Bronchial epithelial cell (primary cell): ENCODE data around the gene PIGR. TPM values are rescaled to one million over a fixed set of nuclear protein-coding genes. Genes with fewer than 3 reads are reported as not detected.
"Not testable (repeated sequence)": the region's sequence is repeated elsewhere in the genome, so short reads cannot be mapped to it uniquely, and the experiment has no call there.

Experiments used
- DNase-seq: peaks from one replicate; pipeline ENCODE4 v3.0.0-alpha.2; 2010; ENCODE audit warnings: low read depth
- FAIRE-seq: peaks from 2 replicates; lab custom pipeline; 2011; peaks lifted over from hg19 to GRCh38; lab: Jason Lieb, UNC
- H3K27me3 ChIP-seq: 2 replicates; pipeline ENCODE4 v1.5.1; 2011; ENCODE audit warnings: low read length; ENCODE audit not compliant: control insufficient read depth, insufficient read depth
- H3K36me3 ChIP-seq: 2 replicates; pipeline ENCODE4 v1.5.1; 2011; ENCODE audit warnings: low read length; ENCODE audit not compliant: control insufficient read depth, insufficient read depth
- H3K4me3 ChIP-seq: 2 replicates; pipeline ENCODE4 v1.5.1; 2011; ENCODE audit warnings: mild to moderate bottlenecking, low read depth, low read length, control low read depth
- total RNA-seq: library from RNA; depleted of rRNA; stranded (reverse); fragments of >200 nt; gene quantifications from 2 replicates; pipeline ENCODE4 v1.2.1, GENCODE V29; 2014
- TF ChIP-seq, protein P1 (sequence below): IDR thresholded peaks from 2 replicates; pipeline ENCODE4 v1.5.1; 2011; ENCODE audit warnings: mild to moderate bottlenecking, moderate library complexity, low read length, control low read depth, inconsistent platforms; ENCODE audit not compliant: insufficient read depth, severe bottlenecking

PIGR gene
- total RNA-seq, 1 donor from 2014 or later, result under 0.01 TPM

DNA sequence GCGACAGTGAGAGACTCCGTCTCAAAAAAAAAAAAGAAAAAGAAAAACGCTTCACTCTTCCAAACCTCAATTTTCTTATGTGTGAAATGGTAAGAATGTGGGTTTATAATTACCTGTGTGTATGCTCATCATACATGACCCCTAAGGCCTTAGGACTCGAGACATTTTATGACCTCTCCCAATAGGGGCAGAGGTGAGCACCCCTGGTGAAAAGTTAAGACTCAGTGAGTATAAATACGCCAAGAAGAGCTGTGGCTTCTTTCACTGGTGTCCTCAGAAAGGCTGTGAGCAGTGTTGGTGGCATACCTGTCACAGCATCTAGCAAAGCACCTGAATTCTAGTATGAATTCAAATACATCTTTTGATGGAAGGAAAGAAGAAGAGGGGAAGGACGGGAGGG lies 16.7 kb downstream of the PIGR start:
- Histone ChIP-seq H3K27me3 (no peaks in the 10 kb centered on the region), H3K36me3 (no peaks in the 10 kb centered on the region), H3K4me3 (no peak overlapping the region)
- no peak for DNase-seq
- TF ChIP-seq, protein P1, sequence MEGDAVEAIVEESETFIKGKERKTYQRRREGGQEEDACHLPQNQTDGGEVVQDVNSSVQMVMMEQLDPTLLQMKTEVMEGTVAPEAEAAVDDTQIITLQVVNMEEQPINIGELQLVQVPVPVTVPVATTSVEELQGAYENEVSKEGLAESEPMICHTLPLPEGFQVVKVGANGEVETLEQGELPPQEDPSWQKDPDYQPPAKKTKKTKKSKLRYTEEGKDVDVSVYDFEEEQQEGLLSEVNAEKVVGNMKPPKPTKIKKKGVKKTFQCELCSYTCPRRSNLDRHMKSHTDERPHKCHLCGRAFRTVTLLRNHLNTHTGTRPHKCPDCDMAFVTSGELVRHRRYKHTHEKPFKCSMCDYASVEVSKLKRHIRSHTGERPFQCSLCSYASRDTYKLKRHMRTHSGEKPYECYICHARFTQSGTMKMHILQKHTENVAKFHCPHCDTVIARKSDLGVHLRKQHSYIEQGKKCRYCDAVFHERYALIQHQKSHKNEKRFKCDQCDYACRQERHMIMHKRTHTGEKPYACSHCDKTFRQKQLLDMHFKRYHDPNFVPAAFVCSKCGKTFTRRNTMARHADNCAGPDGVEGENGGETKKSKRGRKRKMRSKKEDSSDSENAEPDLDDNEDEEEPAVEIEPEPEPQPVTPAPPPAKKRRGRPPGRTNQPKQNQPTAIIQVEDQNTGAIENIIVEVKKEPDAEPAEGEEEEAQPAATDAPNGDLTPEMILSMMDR, result no peak
- FAIRE-seq, result no peak

DNA sequence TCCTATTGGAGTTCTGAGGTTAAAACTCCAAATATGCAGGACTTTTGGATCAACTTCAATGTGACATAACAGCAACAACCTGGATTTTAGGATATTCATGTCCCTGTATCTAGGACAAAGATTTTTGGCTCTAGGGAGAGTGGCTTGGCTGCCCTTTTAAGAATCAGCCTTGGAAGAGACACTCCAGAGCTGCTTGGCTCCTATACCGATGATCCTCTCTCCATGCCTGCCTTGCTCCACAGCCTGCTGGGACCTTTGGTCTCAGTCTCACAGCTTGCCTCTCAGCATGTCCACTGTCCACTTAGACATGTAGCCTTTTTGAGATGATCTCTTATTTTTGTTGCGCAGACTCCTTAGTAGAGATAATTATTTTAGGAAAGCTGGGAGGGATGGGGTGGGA lies 20.0 kb downstream of the PIGR start:
- H3K36me3 ChIP-seq, result no peaks in the 10 kb centered on the region
- no peak for FAIRE-seq
- no peak for DNase-seq
- H3K4me3 ChIP-seq, result no peak overlapping the region
- TF ChIP-seq, protein P1, result no peak
- H3K27me3 ChIP-seq, result no peaks in the 10 kb centered on the region

DNA sequence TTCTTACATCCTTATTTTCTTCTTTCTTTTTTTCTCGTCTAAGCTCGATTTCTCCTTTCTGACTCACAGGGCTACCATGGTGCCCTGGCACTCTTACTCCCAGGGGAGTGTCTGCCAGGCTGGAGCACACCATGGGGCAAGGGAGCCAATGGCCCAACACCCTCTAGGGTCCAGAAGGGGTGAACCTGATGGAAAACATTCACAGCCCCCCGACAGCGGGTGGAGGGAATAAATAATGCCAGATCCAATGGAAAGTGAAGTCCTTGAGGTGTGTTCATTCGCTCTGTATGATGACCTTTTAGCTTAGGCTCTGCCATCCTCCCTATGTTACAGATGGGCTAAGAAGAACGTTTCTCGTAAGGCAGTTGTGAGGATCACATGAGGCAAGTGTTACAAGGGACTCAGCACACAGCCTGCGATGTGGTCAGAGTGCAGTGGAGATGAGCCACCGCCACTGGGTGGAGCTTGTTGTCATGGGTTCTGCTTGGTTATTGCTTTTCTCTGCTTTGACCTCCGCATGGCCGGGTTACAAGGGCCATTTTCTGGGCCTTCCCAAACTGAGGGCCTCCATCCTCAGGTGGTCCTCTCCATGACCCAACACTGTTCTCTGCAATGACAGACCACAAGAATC lies 21.0 kb downstream of the PIGR start:
- FAIRE-seq, result no peak
- DNase-seq, result no peak
- TF ChIP-seq, protein P1, result no peak
- H3K27me3 ChIP-seq, result no peaks in the 10 kb centered on the region
- H3K36me3 ChIP-seq, result no peaks in the 10 kb centered on the region
- H3K4me3 ChIP-seq, result no peak overlapping the region

DNA sequence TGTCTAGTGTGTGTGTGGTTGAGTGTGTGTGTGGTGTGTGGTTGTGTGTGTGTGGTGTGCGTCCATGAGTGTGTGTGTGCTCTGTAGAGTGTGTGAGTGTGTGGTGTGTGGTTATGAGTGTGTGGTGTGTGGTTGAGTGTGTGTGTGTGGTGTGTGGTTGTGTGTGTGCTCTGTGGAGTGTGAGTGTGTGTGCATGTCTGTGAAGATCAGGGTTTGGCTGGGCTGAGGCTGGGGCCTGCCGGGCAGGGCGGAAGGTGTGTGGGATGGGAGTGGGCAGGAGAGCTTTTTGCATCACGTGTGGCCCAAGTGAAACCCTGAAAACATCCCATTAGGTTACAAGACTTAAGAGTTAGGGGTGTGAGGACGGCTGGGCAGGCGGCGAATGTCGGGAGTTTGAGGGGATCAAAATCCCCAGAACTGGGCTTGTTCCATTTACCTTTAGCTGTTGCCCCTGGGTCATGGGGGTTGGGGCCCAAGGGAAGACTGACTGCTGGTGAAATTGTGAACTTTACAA lies 21.6 kb downstream of the PIGR start:
- TF ChIP-seq, protein P1, result no peak
- FAIRE-seq (no peak), DNase-seq (no peak)
- Histone ChIP-seq H3K27me3 (no peaks in the 10 kb centered on the region), H3K36me3 (no peaks in the 10 kb centered on the region), H3K4me3 (no peak overlapping the region)

DNA sequence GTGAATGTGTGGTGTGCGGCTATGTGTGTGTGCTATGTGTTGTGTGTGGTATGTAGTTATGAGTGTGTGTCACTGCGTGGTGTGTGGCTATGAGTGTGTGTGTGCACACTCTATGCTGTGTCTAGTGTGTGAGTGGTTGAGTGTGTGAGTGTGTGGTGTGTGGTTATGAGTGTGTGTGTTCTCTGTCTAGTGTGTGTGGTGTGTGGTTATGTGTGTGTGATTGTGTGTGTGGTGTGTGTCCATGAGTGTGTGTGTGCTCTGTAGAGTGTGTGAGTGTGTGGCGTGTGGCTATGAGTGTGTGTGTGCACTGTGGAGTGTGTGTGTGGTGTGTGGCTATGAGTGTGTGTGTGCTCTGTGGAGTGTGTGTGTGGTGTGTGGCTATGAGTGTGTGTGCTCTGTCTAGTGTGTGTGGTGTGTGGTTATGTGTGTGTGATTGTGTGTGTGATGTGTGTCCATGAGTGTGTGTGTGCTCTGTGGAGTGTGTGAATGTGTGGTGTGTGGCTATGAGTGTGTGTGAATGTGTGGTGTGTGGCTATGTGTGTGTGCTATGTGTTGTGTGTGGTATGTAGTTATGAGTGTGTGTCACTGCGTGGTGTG lies 22.2 kb downstream of the PIGR start:
- peak; percentile 100 for FAIRE-seq
- H3K36me3 ChIP-seq, DNase-seq, H3K27me3 ChIP-seq, H3K4me3 ChIP-seq: not testable (repeated sequence)

DNA sequence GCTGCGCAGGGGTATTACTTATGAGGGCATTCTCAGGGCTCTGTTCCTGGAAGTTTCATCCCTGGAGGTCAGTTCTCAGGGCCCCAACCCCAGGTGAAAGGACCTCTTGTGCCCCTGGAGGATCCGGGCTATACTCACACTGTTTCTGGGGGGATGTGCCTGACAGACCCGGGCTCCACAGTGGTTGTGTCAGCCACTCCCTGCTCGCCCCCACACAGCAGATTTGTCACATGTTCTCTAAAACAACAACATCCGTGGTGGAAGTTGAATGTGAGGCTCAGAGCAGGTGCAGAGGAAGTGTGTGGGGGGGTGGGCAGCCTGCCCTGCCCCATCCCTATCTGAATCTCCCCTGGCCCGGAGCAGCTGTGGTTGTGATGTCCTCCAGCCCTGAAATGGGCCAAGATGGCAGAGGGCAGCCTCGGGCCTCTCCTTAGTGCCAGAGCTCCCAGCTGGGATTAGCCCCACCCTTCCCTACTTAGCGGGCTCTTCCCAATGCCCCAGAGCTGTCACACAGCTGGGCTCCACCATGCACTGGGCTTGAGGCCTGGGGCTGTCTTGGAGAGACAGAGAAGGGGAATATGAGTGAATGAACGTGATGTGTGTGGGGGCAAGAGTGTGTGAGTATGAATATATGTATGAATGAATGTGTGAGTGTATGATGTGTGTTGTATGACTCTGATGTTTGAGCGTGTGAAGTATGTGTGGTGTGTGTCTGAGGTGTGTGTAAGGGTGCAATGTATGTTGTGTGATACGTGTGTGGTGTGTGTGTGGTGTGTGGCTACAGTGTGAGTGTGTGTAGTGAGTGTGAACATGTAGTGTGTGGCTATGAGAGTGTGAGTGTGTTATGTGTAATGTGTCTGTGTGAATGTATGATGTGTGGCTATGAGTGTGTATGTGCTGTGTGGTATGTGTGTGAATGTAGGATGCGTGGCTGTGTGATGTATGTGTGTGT lies 23.0 kb downstream of the PIGR start:
- no peaks in the 10 kb centered on the region for H3K36me3 ChIP-seq
- no peak for DNase-seq
- FAIRE-seq, result no peak
- no peak overlapping the region for H3K4me3 ChIP-seq
- TF ChIP-seq, protein P1, result no peak
- H3K27me3 ChIP-seq, result no peaks in the 10 kb centered on the region
